ENCODE measurements around the gene FAM3D.

Gene FAM3D

DNA sequence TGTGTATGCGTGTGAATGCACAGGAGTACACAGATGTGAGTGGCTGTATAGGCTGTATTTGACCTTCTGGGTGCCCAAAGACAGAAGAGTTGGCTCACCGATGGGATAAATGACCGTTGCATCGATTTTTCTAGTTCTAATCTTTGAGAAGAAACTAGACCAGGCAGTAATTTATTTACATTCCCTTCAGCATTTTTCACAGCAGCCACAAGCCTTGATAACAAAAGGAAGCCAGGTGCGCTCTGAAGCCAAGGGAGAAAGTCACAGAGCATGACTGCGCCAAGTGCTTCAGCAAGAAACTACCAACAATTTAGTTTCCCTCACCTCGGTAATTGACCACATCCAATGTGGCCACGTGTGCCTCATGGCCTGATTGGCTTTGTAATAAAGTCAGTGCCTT is 5.9 kb upstream of the FAM3D start:
- H3K4me3 ChIP-seq (replicated peaks; ENCODE audit: insufficient read depth, low read length), result no peak overlapping the region
- no peak for DNase-seq (ENCODE audit: low read depth in 1 of 2, low spot score in 1 of 2)
- TF ChIP-seq GABPA (IDR thresholded peaks at IDR 0.05; ENCODE audit: low read depth) (no peak), POLR2AphosphoS5 (IDR thresholded peaks at IDR 0.05; ENCODE audit: low read depth) (no peak), SPI1 (IDR thresholded peaks at IDR 0.05; ENCODE audit: borderline replicate concordance, low read depth) (no peak)
- TF ChIP-seq, protein P1, sequence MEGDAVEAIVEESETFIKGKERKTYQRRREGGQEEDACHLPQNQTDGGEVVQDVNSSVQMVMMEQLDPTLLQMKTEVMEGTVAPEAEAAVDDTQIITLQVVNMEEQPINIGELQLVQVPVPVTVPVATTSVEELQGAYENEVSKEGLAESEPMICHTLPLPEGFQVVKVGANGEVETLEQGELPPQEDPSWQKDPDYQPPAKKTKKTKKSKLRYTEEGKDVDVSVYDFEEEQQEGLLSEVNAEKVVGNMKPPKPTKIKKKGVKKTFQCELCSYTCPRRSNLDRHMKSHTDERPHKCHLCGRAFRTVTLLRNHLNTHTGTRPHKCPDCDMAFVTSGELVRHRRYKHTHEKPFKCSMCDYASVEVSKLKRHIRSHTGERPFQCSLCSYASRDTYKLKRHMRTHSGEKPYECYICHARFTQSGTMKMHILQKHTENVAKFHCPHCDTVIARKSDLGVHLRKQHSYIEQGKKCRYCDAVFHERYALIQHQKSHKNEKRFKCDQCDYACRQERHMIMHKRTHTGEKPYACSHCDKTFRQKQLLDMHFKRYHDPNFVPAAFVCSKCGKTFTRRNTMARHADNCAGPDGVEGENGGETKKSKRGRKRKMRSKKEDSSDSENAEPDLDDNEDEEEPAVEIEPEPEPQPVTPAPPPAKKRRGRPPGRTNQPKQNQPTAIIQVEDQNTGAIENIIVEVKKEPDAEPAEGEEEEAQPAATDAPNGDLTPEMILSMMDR (IDR thresholded peaks at IDR 0.05; ENCODE audit: insufficient read depth, low read length), result no peak
- TF ChIP-seq, protein P2, sequence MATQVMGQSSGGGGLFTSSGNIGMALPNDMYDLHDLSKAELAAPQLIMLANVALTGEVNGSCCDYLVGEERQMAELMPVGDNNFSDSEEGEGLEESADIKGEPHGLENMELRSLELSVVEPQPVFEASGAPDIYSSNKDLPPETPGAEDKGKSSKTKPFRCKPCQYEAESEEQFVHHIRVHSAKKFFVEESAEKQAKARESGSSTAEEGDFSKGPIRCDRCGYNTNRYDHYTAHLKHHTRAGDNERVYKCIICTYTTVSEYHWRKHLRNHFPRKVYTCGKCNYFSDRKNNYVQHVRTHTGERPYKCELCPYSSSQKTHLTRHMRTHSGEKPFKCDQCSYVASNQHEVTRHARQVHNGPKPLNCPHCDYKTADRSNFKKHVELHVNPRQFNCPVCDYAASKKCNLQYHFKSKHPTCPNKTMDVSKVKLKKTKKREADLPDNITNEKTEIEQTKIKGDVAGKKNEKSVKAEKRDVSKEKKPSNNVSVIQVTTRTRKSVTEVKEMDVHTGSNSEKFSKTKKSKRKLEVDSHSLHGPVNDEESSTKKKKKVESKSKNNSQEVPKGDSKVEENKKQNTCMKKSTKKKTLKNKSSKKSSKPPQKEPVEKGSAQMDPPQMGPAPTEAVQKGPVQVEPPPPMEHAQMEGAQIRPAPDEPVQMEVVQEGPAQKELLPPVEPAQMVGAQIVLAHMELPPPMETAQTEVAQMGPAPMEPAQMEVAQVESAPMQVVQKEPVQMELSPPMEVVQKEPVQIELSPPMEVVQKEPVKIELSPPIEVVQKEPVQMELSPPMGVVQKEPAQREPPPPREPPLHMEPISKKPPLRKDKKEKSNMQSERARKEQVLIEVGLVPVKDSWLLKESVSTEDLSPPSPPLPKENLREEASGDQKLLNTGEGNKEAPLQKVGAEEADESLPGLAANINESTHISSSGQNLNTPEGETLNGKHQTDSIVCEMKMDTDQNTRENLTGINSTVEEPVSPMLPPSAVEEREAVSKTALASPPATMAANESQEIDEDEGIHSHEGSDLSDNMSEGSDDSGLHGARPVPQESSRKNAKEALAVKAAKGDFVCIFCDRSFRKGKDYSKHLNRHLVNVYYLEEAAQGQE (IDR thresholded peaks at IDR 0.05; ENCODE audit: insufficient replicate concordance, low read depth), result no peak
- peaks cover 2% of the 10 kb centered on the region for H3K27me3 ChIP-seq (ENCODE audit: insufficient read depth, poor library complexity, severe bottlenecking)
- no peak overlapping the region for H3K27ac ChIP-seq (replicated peaks)

DNA sequence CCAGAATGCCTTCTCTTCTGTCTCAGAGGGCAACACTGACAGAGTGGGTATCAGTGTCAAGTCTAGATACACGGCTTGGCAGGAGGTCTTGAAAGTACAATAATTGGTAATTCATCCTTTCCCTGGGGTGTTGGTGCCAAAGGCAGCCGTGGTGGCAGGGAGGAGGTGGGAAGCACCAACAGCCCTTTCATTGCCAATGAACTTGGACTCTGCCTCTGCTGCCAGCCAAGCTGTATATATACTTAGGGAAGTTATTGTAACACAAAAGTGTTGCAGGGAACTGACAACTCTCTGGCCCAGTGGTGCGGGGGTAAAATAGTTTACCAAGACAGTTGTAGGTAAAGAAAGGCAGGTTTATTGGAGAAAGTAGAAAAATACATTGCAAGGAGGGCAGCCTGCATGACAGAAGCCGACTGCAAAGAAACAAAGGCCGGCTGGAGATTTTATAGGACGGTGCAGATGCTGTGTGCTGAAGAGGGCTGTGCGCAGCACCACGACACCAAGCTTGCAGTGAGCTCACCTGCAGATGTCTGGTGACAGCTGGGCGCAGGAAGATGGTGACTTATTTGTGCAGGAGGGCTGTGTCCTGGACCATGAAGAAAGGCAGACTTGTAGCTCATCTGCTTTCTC is 4.0 kb upstream of the FAM3D start:
- no peak for DNase-seq (ENCODE audit: low read depth in 1 of 2, low spot score in 1 of 2)
- Histone ChIP-seq H3K27me3 (ENCODE audit: insufficient read depth, poor library complexity, severe bottlenecking) (no peaks in the 10 kb centered on the region), H3K4me3 (replicated peaks; ENCODE audit: insufficient read depth, low read length) (no peak overlapping the region), H3K27ac (replicated peaks) (no peak overlapping the region)
- TF ChIP-seq SPI1 (IDR thresholded peaks at IDR 0.05; ENCODE audit: borderline replicate concordance, low read depth), result no peak
- no peak for TF ChIP-seq GABPA (IDR thresholded peaks at IDR 0.05; ENCODE audit: low read depth)
- TF ChIP-seq, protein P1 (IDR thresholded peaks at IDR 0.05; ENCODE audit: insufficient read depth, low read length), result no peak
- TF ChIP-seq POLR2AphosphoS5 (IDR thresholded peaks at IDR 0.05; ENCODE audit: low read depth), result no peak
- TF ChIP-seq, protein P2 (IDR thresholded peaks at IDR 0.05; ENCODE audit: insufficient replicate concordance, low read depth), result no peak

DNA sequence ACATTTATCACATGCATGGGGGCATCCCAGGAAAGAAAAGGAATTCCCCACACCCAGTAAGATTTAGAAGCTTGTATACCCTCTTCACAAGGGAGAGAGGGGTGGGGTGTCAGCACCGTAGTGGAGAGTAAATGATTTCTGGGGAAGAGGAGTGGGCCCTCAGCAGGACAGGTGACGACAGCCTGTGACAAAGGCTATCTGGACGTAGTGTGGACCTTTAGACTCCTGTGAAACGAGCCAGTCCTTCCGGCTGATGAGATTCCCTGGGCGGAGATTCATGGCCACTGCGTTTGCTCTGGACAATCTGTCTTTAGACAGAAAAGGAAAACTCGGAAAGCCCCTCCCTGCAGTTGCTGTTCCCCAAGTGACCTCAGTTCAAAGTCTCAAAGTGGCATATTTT is 1.7 kb upstream of the FAM3D start:
- H3K27ac ChIP-seq (replicated peaks), result no peak overlapping the region
- no peak for TF ChIP-seq GABPA (IDR thresholded peaks at IDR 0.05; ENCODE audit: low read depth)

DNA sequence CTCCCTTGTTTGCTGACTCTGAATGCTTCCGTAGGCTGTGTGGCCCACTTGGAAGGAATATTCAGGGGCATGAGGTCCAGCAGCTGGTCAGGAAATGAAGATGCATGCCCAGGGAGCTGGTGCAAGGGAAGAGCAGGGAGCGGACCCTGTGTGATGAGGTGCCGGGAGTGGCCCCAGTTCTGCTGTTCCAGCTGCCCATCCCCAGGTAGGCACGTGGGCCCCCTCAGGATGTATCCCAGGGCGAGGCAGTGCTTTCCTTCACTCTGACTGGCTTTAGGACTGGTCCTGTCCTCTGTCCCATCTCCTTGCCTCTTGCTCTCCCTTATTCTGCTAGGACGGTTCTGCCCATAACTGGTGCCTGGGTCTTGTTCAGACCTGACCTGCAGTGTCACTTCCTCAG is 1.1 kb upstream of the FAM3D start:
- H3K4me3 ChIP-seq (replicated peaks; ENCODE audit: insufficient read depth, low read length), result no peak overlapping the region
- no peak overlapping the region for H3K27ac ChIP-seq (replicated peaks)
- no peak for TF ChIP-seq SPI1 (IDR thresholded peaks at IDR 0.05; ENCODE audit: borderline replicate concordance, low read depth)
- TF ChIP-seq, protein P2 (IDR thresholded peaks at IDR 0.05; ENCODE audit: insufficient replicate concordance, low read depth), result no peak
- TF ChIP-seq, protein P1 (IDR thresholded peaks at IDR 0.05; ENCODE audit: insufficient read depth, low read length), result no peak
- TF ChIP-seq GABPA (IDR thresholded peaks at IDR 0.05; ENCODE audit: low read depth), result no peak
- no peak for TF ChIP-seq POLR2AphosphoS5 (IDR thresholded peaks at IDR 0.05; ENCODE audit: low read depth)
- no peak for DNase-seq (ENCODE audit: low read depth in 1 of 2, low spot score in 1 of 2)
- no peaks in the 10 kb centered on the region for H3K27me3 ChIP-seq (ENCODE audit: insufficient read depth, poor library complexity, severe bottlenecking)

More for the DNA sequence above, 1.7 kb upstream of the FAM3D start:
- no peak overlapping the region for H3K4me3 ChIP-seq (replicated peaks; ENCODE audit: insufficient read depth, low read length)
- H3K27me3 ChIP-seq (ENCODE audit: insufficient read depth, poor library complexity, severe bottlenecking), result no peaks in the 10 kb centered on the region
- DNase-seq (ENCODE audit: low read depth in 1 of 2, low spot score in 1 of 2), result no peak

Measured in HL-60 (cell line).